D721Med (cell line): ENCODE measurements around the gene PIK3R6.

Experiments
- DNase-seq: peaks from one replicate; pipeline ENCODE4 v3.0.0; 2011; ENCODE audit warnings: low spot score; ENCODE audit not compliant: insufficient read length
- FAIRE-seq: peaks from 2 replicates; lab custom pipeline; 2011; peaks lifted over from hg19 to GRCh38; lab: Jason Lieb, UNC
- CTCF ChIP-seq: IDR thresholded peaks from 2 replicates; pipeline ENCODE4 v1.5.1; 2012; ENCODE audit warnings: mild to moderate bottlenecking, control low read depth; ENCODE audit not compliant: insufficient read depth; ENCODE audit errors: missing control alignments

Gene PIK3R6

GRCh38 chr17:8823279-8823678, 44.2 kb downstream of the PIK3R6 start:
- FAIRE-seq (no peak), DNase-seq (no peak)
- no peak for TF ChIP-seq CTCF

GRCh38 chr17:8822401-8823035, 45.0 kb downstream of the PIK3R6 start:
- FAIRE-seq (no peak), DNase-seq (no peak)
- TF ChIP-seq CTCF = no peak

DNA sequence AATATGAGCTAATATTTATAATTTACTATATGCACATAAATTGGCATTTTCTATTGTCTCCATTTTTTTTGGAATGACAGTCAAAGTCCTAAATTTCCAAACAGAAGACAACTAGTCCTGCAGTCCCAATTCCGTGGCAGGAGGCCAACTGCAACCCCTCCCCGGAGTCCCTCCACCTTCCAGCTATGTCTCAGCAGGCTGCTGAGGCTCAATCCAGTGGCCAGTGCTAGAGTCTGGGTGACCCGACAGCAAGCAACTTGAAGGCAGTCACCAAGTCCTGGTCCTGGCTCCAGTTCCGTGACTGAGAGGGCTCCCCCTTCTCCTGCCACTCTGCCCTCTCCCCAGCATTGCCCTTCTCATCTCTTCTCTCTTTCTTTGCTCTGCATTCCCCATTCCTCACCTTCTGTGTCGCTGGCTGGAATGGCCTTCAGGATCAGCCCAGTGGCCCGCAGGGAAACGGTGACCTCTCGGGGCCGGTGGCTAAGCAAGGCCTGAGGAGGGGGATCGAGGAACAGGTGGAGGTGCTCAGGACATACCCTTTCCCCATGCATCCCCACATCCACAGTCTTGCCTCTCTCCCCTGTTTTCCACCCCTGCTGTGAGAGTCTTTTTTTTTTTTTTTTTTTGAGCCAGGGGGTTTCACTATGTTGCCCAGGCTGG, 45.9 kb downstream of the PIK3R6 start:
- DNase-seq (no peak), FAIRE-seq (no peak)
- TF ChIP-seq CTCF = no peak

GRCh38 chr17:8820311-8821010, 47.0 kb downstream of the PIK3R6 start:
- FAIRE-seq (no peak), DNase-seq (no peak)
- TF ChIP-seq CTCF = no peak

DNA sequence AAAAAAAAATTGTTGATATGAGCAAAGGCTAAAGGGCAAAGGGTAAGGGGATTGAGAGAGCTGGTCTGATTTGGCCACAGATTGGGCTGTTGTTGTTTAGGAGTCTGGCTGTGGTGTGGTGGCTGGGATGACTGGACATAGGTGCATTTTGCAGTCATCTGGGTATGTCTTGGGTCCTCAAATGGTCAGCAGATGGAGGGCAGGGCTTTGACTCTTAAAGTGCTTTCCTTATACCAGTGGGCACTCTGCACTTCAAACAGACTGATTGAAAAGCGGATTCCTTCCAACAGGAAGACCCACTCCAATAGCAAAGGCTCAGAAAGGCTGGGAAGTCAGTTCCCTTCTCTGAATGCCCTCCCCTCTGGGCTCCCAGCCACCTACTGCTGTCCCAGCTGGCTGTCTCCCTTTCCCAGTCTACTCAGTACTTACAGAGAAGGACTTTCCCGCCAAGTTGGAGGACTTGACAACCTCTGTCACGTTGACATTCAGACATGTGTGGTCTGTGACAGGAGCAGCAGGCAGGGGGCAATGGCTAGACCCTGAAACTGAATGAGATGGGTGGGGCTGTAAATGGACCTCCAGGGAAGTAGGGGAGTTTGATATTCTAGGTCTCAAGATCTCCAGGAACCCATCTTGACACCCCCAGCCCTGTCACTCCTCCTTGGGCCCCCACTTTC, 48.7 kb downstream of the PIK3R6 start:
- TF ChIP-seq CTCF = no peak
- DNase-seq (no peak), FAIRE-seq (no peak)

GRCh38 chr17:8818047-8818446, 49.4 kb downstream of the PIK3R6 start:
- DNase-seq (no peak), FAIRE-seq (no peak)
- TF ChIP-seq CTCF = no peak
